Measurements from ENCODE around the gene DNAH7. TPM values are rescaled to one million over a fixed set of nuclear protein-coding genes. Genes with fewer than 3 reads are reported as not detected.

DNAH7 gene
- total and polyA plus RNA-seq, 10 of the 15 experiments (the other 5 are each of a cell fraction or from before 2014, with no cell fraction given) = 0.05 to 0.61 (median 0.16) TPM

DNA sequence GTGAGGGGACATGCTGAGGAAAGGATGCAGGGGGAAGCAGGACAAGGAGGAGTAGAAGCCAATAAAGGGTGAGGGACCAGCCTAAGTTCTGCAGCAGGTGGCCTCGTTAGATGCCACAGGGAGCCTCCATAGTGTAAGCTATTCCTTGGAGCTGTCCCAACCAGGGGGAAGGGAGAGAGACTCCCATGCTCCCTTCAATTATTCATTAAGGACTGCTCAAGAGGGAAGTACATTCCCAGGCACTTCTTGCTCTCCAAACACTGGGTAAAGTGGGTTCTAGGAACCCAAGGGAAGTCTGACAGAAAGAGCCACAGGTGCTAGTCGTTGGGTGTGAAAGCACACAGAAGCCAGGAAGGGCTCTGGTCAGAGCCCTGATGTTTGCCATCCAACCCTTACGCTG is 217.9 kb downstream of the DNAH7 start:
- in situ Hi-C loops (cut with MboI) = no loop called here
- Histone ChIP-seq H3K4me1 (ENCODE audit: control insufficient read depth, insufficient read depth, low read length) (no peaks in the 10 kb centered on the region), H3K27ac (ENCODE audit: control insufficient read depth, insufficient read depth) (no peak overlapping the region), H3K79me2 (ENCODE audit: control insufficient read depth, insufficient read depth, low read length) (no peaks in the 10 kb centered on the region), H3K36me3 (ENCODE audit: control insufficient read depth in 2 of 2, insufficient read depth in 2 of 2, low read length in 1 of 2) (no peaks in the 10 kb centered on the region), H4K20me1 (ENCODE audit: control insufficient read depth, insufficient read depth) (no peaks in the 10 kb centered on the region), H3K4me2 (ENCODE audit: control insufficient read depth, insufficient read depth) (no peak overlapping the region), H3K27me3 (replicated peaks in 1 of 2; ENCODE audit: control insufficient read depth in 2 of 2, insufficient read depth in 2 of 2, low read length in 1 of 2) (no peaks in the 10 kb centered on the region), H3K9ac (ENCODE audit: control insufficient read depth, insufficient read depth, low read length) (no peak overlapping the region), H3K4me3 (no peak overlapping the region), H2AFZ (ENCODE audit: control insufficient read depth, low read depth, low read length) (no peak overlapping the region), H3K9me3 (replicated peaks; ENCODE audit: control insufficient read depth, insufficient read depth, low read length) (no peaks in the 10 kb centered on the region)
- ATAC-seq = no peak
- CTCF ChIA-PET = no interaction called here
- no peak for DNase-seq (ENCODE audit: low read depth, low spot score)
- SMC1A ChIA-PET (ENCODE audit: uncharacterized antibody, unreplicated experiment) = no interaction called here
- TF ChIP-seq SREBF1 (IDR thresholded peaks at IDR 0.05; ENCODE audit: low read length) (no peak), SMARCA5 (IDR thresholded peaks at IDR 0.05) (no peak), BHLHE40 (IDR thresholded peaks at IDR 0.05; ENCODE audit: borderline replicate concordance in 1 of 2, low read depth in 2 of 2, low read length in 1 of 2) (no peak), E2F8 (IDR thresholded peaks at IDR 0.05; ENCODE audit: low read depth, partially characterized antibody) (no peak), ZZZ3 (IDR thresholded peaks at IDR 0.05; ENCODE audit: control insufficient read depth, insufficient read length, low read depth) (no peak)
- TF ChIP-seq, protein P1, sequence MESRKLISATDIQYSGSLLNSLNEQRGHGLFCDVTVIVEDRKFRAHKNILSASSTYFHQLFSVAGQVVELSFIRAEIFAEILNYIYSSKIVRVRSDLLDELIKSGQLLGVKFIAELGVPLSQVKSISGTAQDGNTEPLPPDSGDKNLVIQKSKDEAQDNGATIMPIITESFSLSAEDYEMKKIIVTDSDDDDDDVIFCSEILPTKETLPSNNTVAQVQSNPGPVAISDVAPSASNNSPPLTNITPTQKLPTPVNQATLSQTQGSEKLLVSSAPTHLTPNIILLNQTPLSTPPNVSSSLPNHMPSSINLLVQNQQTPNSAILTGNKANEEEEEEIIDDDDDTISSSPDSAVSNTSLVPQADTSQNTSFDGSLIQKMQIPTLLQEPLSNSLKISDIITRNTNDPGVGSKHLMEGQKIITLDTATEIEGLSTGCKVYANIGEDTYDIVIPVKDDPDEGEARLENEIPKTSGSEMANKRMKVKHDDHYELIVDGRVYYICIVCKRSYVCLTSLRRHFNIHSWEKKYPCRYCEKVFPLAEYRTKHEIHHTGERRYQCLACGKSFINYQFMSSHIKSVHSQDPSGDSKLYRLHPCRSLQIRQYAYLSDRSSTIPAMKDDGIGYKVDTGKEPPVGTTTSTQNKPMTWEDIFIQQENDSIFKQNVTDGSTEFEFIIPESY (IDR thresholded peaks at IDR 0.05) = no peak
- TF ChIP-seq, protein P2, sequence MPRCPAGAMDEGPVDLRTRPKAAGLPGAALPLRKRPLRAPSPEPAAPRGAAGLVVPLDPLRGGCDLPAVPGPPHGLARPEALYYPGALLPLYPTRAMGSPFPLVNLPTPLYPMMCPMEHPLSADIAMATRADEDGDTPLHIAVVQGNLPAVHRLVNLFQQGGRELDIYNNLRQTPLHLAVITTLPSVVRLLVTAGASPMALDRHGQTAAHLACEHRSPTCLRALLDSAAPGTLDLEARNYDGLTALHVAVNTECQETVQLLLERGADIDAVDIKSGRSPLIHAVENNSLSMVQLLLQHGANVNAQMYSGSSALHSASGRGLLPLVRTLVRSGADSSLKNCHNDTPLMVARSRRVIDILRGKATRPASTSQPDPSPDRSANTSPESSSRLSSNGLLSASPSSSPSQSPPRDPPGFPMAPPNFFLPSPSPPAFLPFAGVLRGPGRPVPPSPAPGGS (IDR thresholded peaks at IDR 0.05; ENCODE audit: borderline replicate concordance, insufficient read depth, low read depth, low read length, poor library complexity, severe bottlenecking) = no peak
- RAD21 ChIA-PET (ENCODE audit: unreplicated experiment) = no interaction called here
- WGBS (ENCODE audit: insufficient coverage, insufficient replicate concordance, low lambda C conversion rate, missing lambda C conversion rate) = 17% methylated on average over 3 of the region's 3 CpGs
- intact Hi-C loops (cut with micrococcal nuclease; ENCODE audit: unreplicated experiment) = loop anchor here (5.0 kb wide), 1 partner anchor 217 kb away; the partner anchor contains the start of gene DNAH7
- BruUV-seq (replicated peaks) = no TSS peak
- FAIRE-seq = no peak
- POLR2A ChIA-PET = no interaction called here
